ENCODE data around the gene FER.
"Not testable (repeated sequence)": the region's sequence is repeated elsewhere in the genome, so short reads cannot be mapped to it uniquely, and the experiment has no call there.

Gene FER

GRCh38 chr5:108747774-108748400 lies at the start of gene FER:
Gene FER, plus strand, starts transcription at chr5:108747897. Its CDS starts 50,286 bp downstream, at chr5:108798183.
- DNase-seq = peak; percentile 75

GRCh38 chr5:108700388-108700787 lies 47.3 kb upstream of the FER start:
- not testable (repeated sequence) for DNase-seq

GRCh38 chr5:108700930-108701329 lies 46.8 kb upstream of the FER start:
- DNase-seq = no peak

- DNase-seq = no peak
Measured at GRCh38 chr5:108702546-108702945, 45.2 kb upstream of the FER start.

DNA sequence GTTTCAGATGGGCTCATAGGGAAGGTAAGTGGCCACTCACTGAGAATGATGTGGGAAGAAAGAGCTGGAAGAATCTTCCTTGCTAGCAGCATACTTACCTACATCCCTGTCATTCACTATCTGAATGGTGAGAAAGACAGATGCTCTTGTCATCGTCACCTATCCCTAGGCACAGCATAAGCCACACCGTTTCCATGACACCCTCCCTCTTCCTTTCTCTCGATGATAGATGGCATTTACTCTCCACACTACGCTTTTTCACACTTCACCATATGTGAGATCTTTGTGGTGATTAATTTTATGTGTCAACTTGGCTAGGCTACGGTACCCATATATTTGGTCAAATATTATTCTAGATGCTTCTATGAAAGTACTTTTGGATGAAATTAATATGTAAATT lies 44.4 kb upstream of the FER start:
- no peak for DNase-seq

DNA sequence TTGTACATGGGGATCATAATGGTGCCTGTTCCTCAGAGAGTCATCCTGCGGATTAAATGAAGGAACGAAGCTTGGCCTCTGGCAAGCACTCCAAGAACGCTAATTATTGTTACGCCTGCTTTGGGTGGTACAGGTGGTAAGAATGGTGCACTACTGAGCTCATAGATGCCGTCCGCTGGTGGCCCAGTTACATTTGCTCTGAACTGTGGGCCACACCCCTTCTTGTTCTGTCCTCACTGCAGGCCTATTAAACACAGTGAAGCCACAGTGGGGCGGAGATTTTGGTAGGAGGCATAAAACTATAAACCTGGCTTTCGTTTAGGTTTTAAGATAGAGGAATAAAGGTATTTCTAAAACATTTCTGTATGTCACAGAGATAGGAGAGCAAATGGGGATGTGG lies 40.6 kb upstream of the FER start:
- no peak for DNase-seq

- no peak for DNase-seq
Measured at GRCh38 chr5:108711898-108712297, 35.8 kb upstream of the FER start.

DNA sequence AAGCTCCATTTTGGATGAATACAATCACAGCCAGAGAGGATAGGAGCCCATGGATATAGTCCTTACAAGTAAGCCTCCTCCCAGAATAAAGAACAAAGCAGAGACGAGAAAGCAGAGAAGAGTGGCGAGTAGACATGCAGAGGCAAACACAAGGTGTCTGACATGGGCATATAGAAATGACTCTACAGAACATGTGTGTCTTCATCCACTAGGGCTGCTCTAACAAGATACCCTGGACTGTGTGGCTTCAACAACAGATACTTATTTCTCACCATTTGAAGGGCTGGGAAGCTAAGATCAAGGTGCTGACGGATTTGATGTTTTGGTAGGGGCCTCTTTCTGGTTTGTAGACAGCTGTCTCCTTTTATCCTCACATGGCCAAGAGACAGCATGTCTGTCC lies 32.3 kb upstream of the FER start:
- DNase-seq = no peak

- DNase-seq = peak; percentile 48
Measured at GRCh38 chr5:108720391-108720790, 27.3 kb upstream of the FER start.

DNA sequence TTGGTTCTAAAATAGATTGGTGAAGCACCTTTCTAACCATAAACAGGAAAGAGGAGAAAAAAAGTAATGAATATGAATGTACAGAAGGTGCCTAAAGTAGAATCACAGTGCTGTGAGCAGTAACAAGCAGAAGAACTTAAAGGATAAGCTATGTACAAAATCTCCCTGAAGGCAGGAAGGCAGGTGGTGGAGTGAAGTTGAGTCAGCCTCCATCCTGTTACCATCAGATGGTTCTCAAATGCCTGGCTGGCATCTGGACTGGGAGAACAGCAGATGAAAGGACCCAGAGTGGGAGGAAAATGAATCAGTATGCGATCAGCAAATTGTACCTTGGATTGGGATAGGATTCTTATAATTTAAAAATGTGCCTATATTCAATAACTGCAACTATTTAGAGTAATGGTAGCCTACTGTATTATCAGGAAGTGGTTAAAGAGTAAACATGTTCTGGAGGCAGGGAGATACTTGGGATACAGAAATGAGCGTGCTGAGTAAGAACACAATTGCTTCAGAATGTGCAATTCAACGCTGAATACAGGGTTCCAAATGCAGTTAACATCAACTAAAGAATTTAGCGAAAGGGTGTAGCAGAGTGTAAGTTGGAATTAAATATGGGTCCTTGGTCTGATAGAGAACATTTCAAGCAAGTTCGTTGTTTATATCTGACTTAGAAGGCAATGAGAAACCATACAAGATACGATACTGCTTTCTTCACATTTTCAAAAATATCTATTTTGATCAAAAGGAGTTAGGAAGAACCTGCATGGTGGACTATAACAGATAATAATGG lies 21.1 kb upstream of the FER start:
- no peak for DNase-seq

- no peak for DNase-seq
Measured at GRCh38 chr5:108727236-108727650, 20.5 kb upstream of the FER start.

- DNase-seq = peak; percentile 38
Measured at GRCh38 chr5:108727651-108728565, 19.8 kb upstream of the FER start.

- DNase-seq = peak; percentile 61
Measured at GRCh38 chr5:108728566-108729241, 19.0 kb upstream of the FER start.

DNA sequence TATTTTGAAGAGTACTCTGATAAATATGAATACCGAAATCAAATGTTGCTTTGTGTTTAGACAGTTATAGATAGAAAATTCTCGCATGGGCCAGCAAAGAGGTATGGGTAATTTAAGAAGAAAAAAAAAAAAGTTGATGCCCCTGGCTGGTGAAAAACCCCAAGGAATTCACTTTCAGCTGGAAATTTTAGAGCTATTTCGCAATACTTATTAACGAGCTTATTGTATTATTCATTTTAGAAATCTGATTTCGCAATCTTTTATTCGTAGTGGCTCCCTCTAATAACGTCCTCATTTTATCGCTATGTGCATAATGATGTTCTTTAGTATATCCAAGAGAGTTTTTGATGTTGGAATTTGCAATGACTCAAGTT lies 18.5 kb upstream of the FER start:
- no peak for DNase-seq

DNA sequence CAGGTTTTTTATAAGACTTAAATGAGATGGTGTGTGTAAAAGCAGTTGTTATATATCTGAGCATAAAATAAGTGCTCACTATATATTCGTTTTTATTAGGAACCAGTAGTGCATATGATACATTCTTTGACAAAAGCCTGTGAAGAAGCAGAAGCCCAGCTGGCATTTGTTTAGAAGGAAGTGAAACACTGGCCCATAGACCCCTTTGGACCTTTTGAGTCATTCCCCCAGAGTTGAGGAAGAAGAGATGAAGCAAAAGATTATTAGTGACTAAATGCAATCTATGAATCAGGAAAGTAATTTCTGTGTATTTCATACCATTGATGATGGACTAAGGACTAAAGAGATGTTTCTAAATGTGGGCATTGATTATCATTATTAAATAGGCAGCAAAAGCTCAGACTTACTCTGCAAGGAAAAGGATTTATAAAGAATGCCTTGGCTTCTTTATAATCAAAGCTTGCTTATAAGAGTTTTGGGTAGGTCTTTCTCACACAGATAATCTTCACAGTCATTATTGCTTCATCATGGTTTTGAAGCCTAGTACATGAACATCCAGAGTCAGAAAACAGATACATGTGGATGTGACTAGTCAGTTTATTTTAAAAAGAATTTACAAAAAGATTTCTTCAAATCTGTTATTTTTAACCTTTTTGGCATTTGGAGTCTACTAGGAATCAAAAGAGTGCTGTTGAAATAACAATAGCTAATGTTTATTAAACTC lies 16.9 kb upstream of the FER start:
- no peak for DNase-seq

DNA sequence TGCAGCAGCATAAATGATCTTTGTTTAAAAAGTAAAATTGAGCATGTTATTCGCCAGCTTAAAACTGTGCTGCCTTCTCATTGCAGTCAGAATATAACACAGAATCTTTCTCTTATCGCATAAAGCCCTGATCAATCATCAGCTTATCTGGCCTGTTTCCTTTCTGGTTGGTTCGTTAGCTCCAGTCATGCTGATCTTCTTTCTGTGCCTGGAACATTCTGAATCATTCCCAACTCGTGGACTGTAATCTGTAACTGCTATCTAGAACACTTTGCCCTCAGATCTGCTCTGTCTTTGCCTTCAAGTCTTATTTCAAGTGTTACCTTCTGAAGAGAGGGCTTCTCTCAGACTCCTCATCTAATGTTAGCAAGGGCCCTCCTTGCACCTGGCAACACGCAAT lies 11.9 kb upstream of the FER start:
- DNase-seq = no peak

- DNase-seq = no peak
Measured at GRCh38 chr5:108736855-108737254, 10.8 kb upstream of the FER start.

GRCh38 chr5:108739376-108739775 lies 8.3 kb upstream of the FER start:
- no peak for DNase-seq

DNA sequence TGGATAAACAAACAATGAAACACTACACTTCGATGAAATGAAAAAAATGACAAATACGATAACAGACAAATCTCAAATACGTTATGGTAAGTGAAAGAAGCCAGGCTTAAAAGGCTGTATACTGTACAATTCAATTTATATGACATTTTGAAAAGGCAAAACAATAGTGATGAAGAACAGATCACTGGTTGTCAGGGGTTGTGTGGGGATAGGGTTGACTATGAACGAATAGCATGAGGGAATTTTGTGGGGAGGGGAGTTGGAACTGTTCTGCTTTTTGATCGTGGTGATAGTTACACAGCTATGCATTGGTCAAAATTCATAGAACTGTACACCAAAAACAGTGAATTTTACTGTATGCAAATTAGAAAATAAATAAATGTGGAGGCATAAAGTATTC lies 7.8 kb upstream of the FER start:
- no peak for DNase-seq

DNA sequence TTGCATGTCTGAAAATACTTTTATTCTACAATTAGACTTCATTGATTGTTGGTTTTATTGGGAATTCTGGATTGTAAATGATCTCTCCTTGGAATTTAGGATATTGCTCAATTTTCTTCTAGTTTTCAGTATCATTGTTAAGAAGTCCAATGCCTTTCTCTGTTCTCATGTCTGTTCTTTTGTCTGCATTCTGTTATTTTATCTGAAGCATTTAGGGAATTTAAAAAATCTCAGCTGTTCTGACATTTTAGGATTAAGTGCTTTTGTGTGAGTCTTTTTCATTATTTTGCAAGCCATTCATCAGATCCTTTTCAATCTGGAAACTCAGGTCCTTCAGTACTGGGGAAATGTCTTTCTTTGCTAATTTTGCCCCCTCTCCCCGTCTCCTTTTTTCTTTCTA lies 4.4 kb upstream of the FER start:
- DNase-seq = no peak

DNA sequence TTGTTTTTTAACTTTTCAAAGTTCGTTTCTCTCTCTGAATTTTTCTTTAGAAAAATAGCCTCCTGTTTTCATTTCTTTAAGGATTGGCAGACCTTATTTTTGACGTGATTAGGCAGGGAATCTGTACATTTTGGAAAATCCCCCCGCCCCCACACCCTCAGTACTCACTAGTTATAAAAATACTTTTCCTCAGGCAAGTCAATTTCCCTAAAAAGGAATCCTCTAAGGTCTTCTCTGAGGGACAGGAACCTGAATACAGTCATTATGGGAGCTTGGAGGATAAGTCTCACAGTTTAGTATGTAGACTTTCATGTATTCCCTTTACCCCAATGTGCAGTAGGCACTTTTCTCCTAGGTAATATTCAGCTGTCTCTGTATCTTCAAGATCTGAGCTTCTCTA lies 3.9 kb upstream of the FER start:
- DNase-seq = no peak

DNA sequence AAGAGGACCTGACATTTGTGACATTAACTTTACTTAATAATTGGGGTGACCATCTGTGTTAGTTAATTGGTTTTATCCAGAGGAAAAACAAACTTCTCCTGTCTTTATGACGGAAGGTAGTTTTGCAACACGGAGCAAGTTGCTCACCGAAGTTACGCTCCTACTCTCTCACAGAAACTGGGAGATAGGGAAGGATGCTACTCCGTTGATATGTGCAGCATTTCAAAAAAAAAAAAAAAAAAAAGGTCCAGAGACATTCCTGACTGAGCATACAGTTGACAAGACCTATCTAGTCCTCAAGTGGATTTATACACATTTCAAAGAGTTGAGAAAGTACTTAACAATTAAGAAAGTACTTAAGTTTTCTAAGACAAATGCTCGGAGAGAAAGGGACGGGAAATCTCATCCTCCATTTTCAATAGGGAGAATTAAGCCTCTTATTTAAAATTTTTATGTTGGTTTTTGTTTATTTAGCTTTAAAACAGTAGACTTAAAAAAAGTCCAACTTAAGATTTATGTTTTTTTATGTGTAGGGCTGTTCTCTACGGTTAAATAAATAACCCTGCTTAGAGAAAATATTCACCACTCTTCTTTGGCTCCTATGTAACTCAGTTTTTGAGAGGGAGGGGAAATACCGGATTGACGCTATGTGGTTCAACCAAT lies 455 bp upstream of the FER start:
- DNase-seq = no peak

Measured in activated CD4-positive, alpha-beta T cell treated with anti-CD3 and anti-CD28 coated beads, Interleukin-2, amount 50 U/mL, for 16 hours (primary cell).